Stomach (tissue), 9 donors: ENCODE measurements around the gene NAALADL1. TPM values are rescaled to one million over a fixed set of nuclear protein-coding genes. Genes with fewer than 3 reads are reported as not detected.

Experiments used
- DNase-seq, 2 donors: peaks; one replicate each; pipeline versions ENCODE4 v3.0.0 to v3.0.0-alpha.2; 2013 to 2019
- H3K27ac ChIP-seq, 5 donors: fragments of 200-600 bp in 4 of 5; sonication (generic) in 4 of 5; one replicate each; pipeline ENCODE4 v1.5.1; 2013 to 2019; ENCODE audit warnings: mild to moderate bottlenecking in 1 of 5, moderate library complexity in 1 of 5
- H3K27me3 ChIP-seq, 3 donors: fragments of 200-600 bp; sonication (generic); one replicate each; pipeline ENCODE4 v1.5.1; 2017 to 2019; ENCODE audit warnings: mixed run types in 1 of 3
- H3K36me3 ChIP-seq, 4 donors: fragments of 200-600 bp; sonication (generic); 1 replicate in 3 of 4; 2 replicates in 1 of 4; pipeline ENCODE4 v1.5.1; 2016 to 2019
- H3K4me1 ChIP-seq, 4 donors: fragments of 200-600 bp; sonication (generic); one replicate each; pipeline ENCODE4 v1.5.1; 2016 to 2019
- H3K4me3 ChIP-seq, 4 donors: fragments of 200-600 bp; sonication (generic) in 3 of 4; one replicate each; pipeline ENCODE4 v1.5.1; 2016 to 2019; ENCODE audit warnings: mild to moderate bottlenecking in 1 of 4
- H3K9me3 ChIP-seq, 4 donors: fragments of 200-600 bp; sonication (generic); one replicate each; pipeline ENCODE4 v1.5.1; 2016 to 2019
- CTCF ChIP-seq, 7 experiments: fragments of 450-650 bp in 4 of 7; fragments of 200-600 bp in 3 of 7; sonication (generic) in 3 of 7; IDR thresholded peaks; one replicate each; pipeline ENCODE4 v1.5.1; 2016 to 2019; ENCODE audit warnings: antibody characterized with exemption in 7 of 7, control low read depth in 2 of 7, mild to moderate bottlenecking in 1 of 7
- EP300 ChIP-seq: sonication (generic); formaldehyde crosslinking; IDR thresholded peaks from one replicate; pipeline ENCODE4 v1.6.1; 2017; ENCODE audit warnings: antibody characterized with exemption
- POLR2A ChIP-seq, 4 donors: fragments of 450-650 bp; IDR thresholded peaks; one replicate each; pipeline ENCODE4 v1.6.1; 2016; ENCODE audit warnings: antibody characterized with exemption in 4 of 4, control low read depth in 2 of 4, mild to moderate bottlenecking in 1 of 4, moderate library complexity in 1 of 4
- POLR2AphosphoS5 ChIP-seq, 3 donors: sonication (generic); formaldehyde crosslinking; IDR thresholded peaks; one replicate each; pipeline ENCODE4 v1.6.1; 2016; ENCODE audit warnings: antibody characterized with exemption in 3 of 3
- WGBS, 5 donors: extraction: QIAGEN DNeasy Blood & Tissue Kit in 3 of 5; methylation state at CpG; one replicate each; pipeline versions ENCODE4 v1.1.5 to v1.1.7; 2013 to 2018; 5-methylcytosine and 5-hydroxymethylcytosine counted together
- intact Hi-C: fragments of 100-400 bp; cut with DNase I; formaldehyde crosslinking; loops from one replicate; pipeline ENCODE4 v1.15.1; 2023; ENCODE audit warnings: low total_unique reads
- polyA plus RNA-seq, 3 donors: library from polyadenylated mRNA; stranded (reverse); fragments of 200-250 nt; gene quantifications; one replicate each; pipeline ENCODE4 v1.2.3, GENCODE V29; 2013
- total RNA-seq, 5 donors: library from RNA; depleted of rRNA; stranded (reverse); fragments of >200 nt; gene quantifications; one replicate each; pipeline versions ENCODE4 v1.1.0 to v1.2.3, GENCODE V29; 2014 to 2016
- donor health status: healthy with polysubstance abuse.
- donor health status: Bipolar disorder and iron deficiency.
- donor health status: healthy.

The NAALADL1 gene
- total and polyA plus RNA-seq, 8 donors = 1.3 to 65.2 (median 10.0) TPM; not detected in 1

GRCh38 chr11:65055538-65055937, 2.8 kb downstream of the NAALADL1 start:
- 76 to 87% (median 77%) methylated on average over 1 of the region's 1 CpG for WGBS, 5 donors
- intact Hi-C loops = no loop called here
- no peak for DNase-seq
- Histone ChIP-seq H3K27ac (no peak overlapping the region), H3K4me1 (no peaks in the 10 kb centered on the region), H3K9me3 (no peaks in the 10 kb centered on the region), H3K4me3 (no peak overlapping the region), H3K36me3 (no peaks in the 10 kb centered on the region), H3K27me3 (peaks cover 0 to 24% (median 0%) of the 10 kb centered on the region in 3 donors)
- TF ChIP-seq POLR2A (IDR thresholded peaks at IDR 0.05) (no peak), POLR2AphosphoS5 (IDR thresholded peaks at IDR 0.05) (no peak), CTCF (IDR thresholded peaks at IDR 0.05) (no peak), EP300 (no peak)

- intact Hi-C loops = no loop called here
- TF ChIP-seq POLR2AphosphoS5 (IDR thresholded peaks at IDR 0.05) (no peak), CTCF (IDR thresholded peaks at IDR 0.05) (no peak), POLR2A (IDR thresholded peaks at IDR 0.05) (no peak), EP300 (no peak)
- Histone ChIP-seq H3K27ac (no peak overlapping the region), H3K4me3 (no peak overlapping the region), H3K36me3 (no peaks in the 10 kb centered on the region), H3K27me3 (peaks cover 0 to 24% (median 0%) of the 10 kb centered on the region in 3 donors), H3K9me3 (no peaks in the 10 kb centered on the region), H3K4me1 (no peaks in the 10 kb centered on the region)
- WGBS, 5 donors = 42 to 58% (median 49%) methylated on average over 8 of the region's 8 CpGs
- no peak for DNase-seq
Measured at GRCh38 chr11:65053827-65054508, 4.4 kb downstream of the NAALADL1 start.

- intact Hi-C loops = no loop called here
- WGBS, 5 donors = 73 to 81% (median 75%) methylated on average over 9 of the region's 9 CpGs
- H3K36me3 ChIP-seq = no peaks in the 10 kb centered on the region
- TF ChIP-seq POLR2AphosphoS5 (IDR thresholded peaks at IDR 0.05) (no peak), CTCF (IDR thresholded peaks at IDR 0.05) (no peak), POLR2A (IDR thresholded peaks at IDR 0.05) (no peak), EP300 (no peak)
- no peak overlapping the region for H3K27ac ChIP-seq
- H3K4me1 ChIP-seq = peaks cover 5 to 20% (median 18%) of the 10 kb centered on the region in 4 donors
- H3K4me3 ChIP-seq = no peak overlapping the region
- DNase-seq = no peak
- H3K9me3 ChIP-seq = no peaks in the 10 kb centered on the region
- H3K27me3 ChIP-seq = peaks cover 0 to 24% (median 0%) of the 10 kb centered on the region in 3 donors
Measured at GRCh38 chr11:65051398-65051858, 6.9 kb downstream of the NAALADL1 start.

GRCh38 chr11:65047581-65048422, 10.6 kb downstream of the NAALADL1 start:
- peaks cover 0 to 7% (median 0%) of the 10 kb centered on the region in 3 donors for H3K27me3 ChIP-seq
- peaks cover 11 to 26% (median 23%) of the 10 kb centered on the region in 4 donors for H3K36me3 ChIP-seq
- peak overlapping the region; percentile 50 to 55 (median 51) for H3K4me3 ChIP-seq
- intact Hi-C loops = no loop called here
- TF ChIP-seq POLR2AphosphoS5 (IDR thresholded peaks at IDR 0.05) (no peak), POLR2A (IDR thresholded peaks at IDR 0.05) (no peak)
- peaks cover 5 to 36% (median 31%) of the 10 kb centered on the region in 4 donors for H3K4me1 ChIP-seq
- peak overlapping the region in 4 of 5 donors; percentile 51 to 68 (median 64) for H3K27ac ChIP-seq
- WGBS, 5 donors = 14 to 33% (median 16%) methylated on average over 29 to 56 of the region's 56 CpGs
- no peaks in the 10 kb centered on the region for H3K9me3 ChIP-seq
- DNase-seq = peak in 1 of 2 donors; percentile 51
